Stimulated activated CD8-positive, alpha-beta memory T cell treated with anti-CD3 and anti-CD28 coated beads, Interleukin-4, amount 100 ng/mL, for 1 hour (primary cell): ENCODE results near the gene TNFSF13.

Source experiments
- DNase-seq, 2 donors: peaks; one replicate each; pipeline ENCODE4 v3.0.0-alpha.2; 2020; ENCODE audit warnings: low read depth in 2 of 2, low spot score in 1 of 2

TNFSF13 gene

GRCh38 chr17:7574176-7574953, 15.8 kb downstream of the TNFSF13 start:
- no peak for DNase-seq

GRCh38 chr17:7575481-7575883, 16.9 kb downstream of the TNFSF13 start:
- DNase-seq = no peak

- no peak for DNase-seq
Observed at GRCh38 chr17:7575959-7576358, 17.4 kb downstream of the TNFSF13 start.

GRCh38 chr17:7576432-7576937, 17.9 kb downstream of the TNFSF13 start:
- no peak for DNase-seq

GRCh38 chr17:7577327-7578199, 19.0 kb downstream of the TNFSF13 start:
- no peak for DNase-seq

GRCh38 chr17:7579001-7579833, 20.7 kb downstream of the TNFSF13 start, which contains the start of gene CD68:
Gene CD68, plus strand, starts transcription at chr17:7579638. Its CDS starts 40 bp downstream, at chr17:7579678.
- DNase-seq = no peak

- DNase-seq = no peak
Observed at GRCh38 chr17:7579834-7580603, 21.5 kb downstream of the TNFSF13 start.

- no peak for DNase-seq
Observed at GRCh38 chr17:7580604-7581575, 22.3 kb downstream of the TNFSF13 start.

GRCh38 chr17:7582396-7583252, 24.1 kb downstream of the TNFSF13 start:
- no peak for DNase-seq

- peak; percentile 86 to 89 for DNase-seq
Observed at GRCh38 chr17:7583253-7584109, 24.9 kb downstream of the TNFSF13 start, which contains the start of gene MPDU1. Gene MPDU1, plus strand, starts transcription at chr17:7583852. Its CDS starts 11 bp downstream, at chr17:7583863.

GRCh38 chr17:7586673-7587419, 28.3 kb downstream of the TNFSF13 start:
- DNase-seq = no peak

GRCh38 chr17:7587420-7588151, 29.0 kb downstream of the TNFSF13 start:
- no peak for DNase-seq

GRCh38 chr17:7588553-7589203, 30.1 kb downstream of the TNFSF13 start:
- no peak for DNase-seq

GRCh38 chr17:7589204-7589868, 30.8 kb downstream of the TNFSF13 start:
- peak in 1 of 2 donors; percentile 43 for DNase-seq
